Measurements from ENCODE around the gene CTDNEP1.

- TF ChIP-seq, protein P1, sequence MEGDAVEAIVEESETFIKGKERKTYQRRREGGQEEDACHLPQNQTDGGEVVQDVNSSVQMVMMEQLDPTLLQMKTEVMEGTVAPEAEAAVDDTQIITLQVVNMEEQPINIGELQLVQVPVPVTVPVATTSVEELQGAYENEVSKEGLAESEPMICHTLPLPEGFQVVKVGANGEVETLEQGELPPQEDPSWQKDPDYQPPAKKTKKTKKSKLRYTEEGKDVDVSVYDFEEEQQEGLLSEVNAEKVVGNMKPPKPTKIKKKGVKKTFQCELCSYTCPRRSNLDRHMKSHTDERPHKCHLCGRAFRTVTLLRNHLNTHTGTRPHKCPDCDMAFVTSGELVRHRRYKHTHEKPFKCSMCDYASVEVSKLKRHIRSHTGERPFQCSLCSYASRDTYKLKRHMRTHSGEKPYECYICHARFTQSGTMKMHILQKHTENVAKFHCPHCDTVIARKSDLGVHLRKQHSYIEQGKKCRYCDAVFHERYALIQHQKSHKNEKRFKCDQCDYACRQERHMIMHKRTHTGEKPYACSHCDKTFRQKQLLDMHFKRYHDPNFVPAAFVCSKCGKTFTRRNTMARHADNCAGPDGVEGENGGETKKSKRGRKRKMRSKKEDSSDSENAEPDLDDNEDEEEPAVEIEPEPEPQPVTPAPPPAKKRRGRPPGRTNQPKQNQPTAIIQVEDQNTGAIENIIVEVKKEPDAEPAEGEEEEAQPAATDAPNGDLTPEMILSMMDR (IDR thresholded peaks at IDR 0.05; ENCODE audit: insufficient read depth, low read depth, low read length): no peak
- TF ChIP-seq EZH2 (IDR thresholded peaks at IDR 0.05; ENCODE audit: insufficient read depth, low read length): no peak
Measured at GRCh38 chr17:7252176-7253043, 876 bp upstream of the CTDNEP1 start, which contains the start of gene ELP5.

Data from astrocyte (in vitro differentiated cells and primary cell).